SK-N-MC (cell line): ENCODE data around the gene EXOC5.

Source experiments
- EZH2 ChIP-seq: fragments of 200-600 bp; sonication (generic); IDR thresholded peaks from one replicate; pipeline ENCODE4 v1.6.1; 2017; ENCODE audit warnings: antibody characterized with exemption
- POLR2AphosphoS5 ChIP-seq: IDR thresholded peaks from 2 replicates; pipeline ENCODE4 v1.6.1; 2012; ENCODE audit warnings: mild to moderate bottlenecking, low read depth, low read length, borderline replicate concordance

DNA sequence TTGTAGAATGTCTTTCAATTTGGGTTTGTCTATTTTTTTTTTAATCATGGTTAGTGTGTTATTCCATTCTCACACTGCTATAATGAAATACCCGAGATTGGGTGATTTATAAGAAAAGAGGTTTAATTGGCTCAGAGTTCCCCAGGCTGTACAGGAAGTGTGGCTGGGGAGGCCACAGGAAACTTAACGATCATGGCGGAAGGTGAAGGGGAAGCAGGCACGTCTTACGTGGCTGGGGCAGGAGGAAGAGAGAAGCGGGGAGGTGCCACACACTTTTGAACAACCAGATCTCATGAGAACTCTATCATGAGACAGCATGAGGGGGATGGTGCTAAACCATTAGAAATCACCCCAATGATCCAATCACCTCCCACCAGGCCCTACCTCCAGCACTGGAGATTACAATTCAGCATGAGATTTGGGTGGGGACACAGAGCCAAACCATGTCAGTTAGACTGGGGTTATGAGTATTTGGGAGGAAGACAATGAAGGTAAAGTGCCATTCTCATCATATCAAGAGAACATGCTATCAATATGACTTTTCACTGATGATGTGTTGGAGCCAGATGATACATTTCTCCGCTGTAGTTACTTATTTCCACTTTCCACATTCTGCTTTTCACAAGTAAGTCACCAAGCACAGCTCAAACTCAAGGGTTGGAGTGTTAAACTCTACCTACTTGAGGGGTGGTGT, 45.8 kb upstream of the EXOC5 start:
- TF ChIP-seq EZH2: no peak
- TF ChIP-seq POLR2AphosphoS5: no peak
